ENCODE results near the gene KRTAP2-3. TPM values are rescaled to one million over a fixed set of nuclear protein-coding genes. Genes with fewer than 3 reads are reported as not detected.

KRTAP2-3 gene
- total and polyA plus RNA-seq, 8 donors, result not detected

GRCh38 chr17:41018541-41018940, 41.4 kb downstream of the KRTAP2-3 start:
- no peak overlapping the region for H3K27ac ChIP-seq
- H3K4me3 ChIP-seq, result no peak overlapping the region
- no peaks in the 10 kb centered on the region for H3K4me1 ChIP-seq
- DNase-seq, result no peak
- intact Hi-C loops (cut with DNase I; ENCODE audit: low total_unique reads), result no loop called here
- no peaks in the 10 kb centered on the region for H3K27me3 ChIP-seq
- no peaks in the 10 kb centered on the region for H3K36me3 ChIP-seq
- WGBS, 5 donors, result 64 to 82% (median 78%) methylated on average over 3 of the region's 3 CpGs
- peaks cover 0 to 4% (median 0%) of the 10 kb centered on the region in 4 donors for H3K9me3 ChIP-seq
- no peak for TF ChIP-seq POLR2AphosphoS5 (IDR thresholded peaks at IDR 0.05)
- no peak for TF ChIP-seq EP300 (IDR thresholded peaks at IDR 0.05)
- no peak for TF ChIP-seq CTCF (IDR thresholded peaks at IDR 0.05)
- no peak for TF ChIP-seq POLR2A (IDR thresholded peaks at IDR 0.05)

- Histone ChIP-seq H3K4me1 (no peaks in the 10 kb centered on the region), H3K36me3 (no peaks in the 10 kb centered on the region), H3K9me3 (no peaks in the 10 kb centered on the region), H3K27me3 (no peaks in the 10 kb centered on the region), H3K4me3 (no peak overlapping the region), H3K27ac (no peak overlapping the region)
- TF ChIP-seq POLR2AphosphoS5 (IDR thresholded peaks at IDR 0.05), result no peak
- no peak for TF ChIP-seq CTCF (IDR thresholded peaks at IDR 0.05)
- TF ChIP-seq EP300 (IDR thresholded peaks at IDR 0.05), result no peak
- TF ChIP-seq POLR2A (IDR thresholded peaks at IDR 0.05), result no peak
- DNase-seq, result no peak
- intact Hi-C loops (cut with DNase I; ENCODE audit: low total_unique reads), result no loop called here
- 64 to 78% (median 71%) methylated on average over 13 of the region's 13 CpGs for WGBS, 5 donors
These were observed 43.2 kb downstream of the KRTAP2-3 start for GRCh38 chr17:41016578-41017215.

- WGBS, 5 donors, result 69 to 81% (median 74%) methylated on average over 7 of the region's 7 CpGs
- TF ChIP-seq CTCF (IDR thresholded peaks at IDR 0.05) (no peak), POLR2AphosphoS5 (IDR thresholded peaks at IDR 0.05) (no peak)
- H3K9me3 ChIP-seq, result no peaks in the 10 kb centered on the region
- H3K27me3 ChIP-seq, result no peaks in the 10 kb centered on the region
- no peaks in the 10 kb centered on the region for H3K36me3 ChIP-seq
- no peaks in the 10 kb centered on the region for H3K4me1 ChIP-seq
- intact Hi-C loops (cut with DNase I; ENCODE audit: low total_unique reads), result no loop called here
- no peak overlapping the region for H3K27ac ChIP-seq
- no peak overlapping the region for H3K4me3 ChIP-seq
- no peak for DNase-seq
These were observed 44.5 kb downstream of the KRTAP2-3 start for GRCh38 chr17:41015454-41015853.

GRCh38 chr17:41013606-41014005, 46.3 kb downstream of the KRTAP2-3 start:
- intact Hi-C loops (cut with DNase I; ENCODE audit: low total_unique reads), result no loop called here
- no peaks in the 10 kb centered on the region for H3K9me3 ChIP-seq
- no peak overlapping the region for H3K27ac ChIP-seq
- no peaks in the 10 kb centered on the region for H3K27me3 ChIP-seq
- no peaks in the 10 kb centered on the region for H3K36me3 ChIP-seq
- no peak for TF ChIP-seq POLR2A (IDR thresholded peaks at IDR 0.05)
- no peak for TF ChIP-seq EP300 (IDR thresholded peaks at IDR 0.05)
- no peak for TF ChIP-seq POLR2AphosphoS5 (IDR thresholded peaks at IDR 0.05)
- no peak for TF ChIP-seq CTCF (IDR thresholded peaks at IDR 0.05)
- 28 to 42% (median 39%) methylated on average over 1 of the region's 1 CpG for WGBS, 5 donors
- no peak overlapping the region for H3K4me3 ChIP-seq
- no peaks in the 10 kb centered on the region for H3K4me1 ChIP-seq
- peak in 1 of 2 donors; percentile 15 for DNase-seq
